Stomach (tissue), 4 donors: ENCODE results near the gene RAET1G.
"Not testable (repeated sequence)": the region's sequence is repeated elsewhere in the genome, so short reads cannot be mapped to it uniquely, and the experiment has no call there.

Source experiments
- CTCF ChIP-seq, 7 experiments: fragments of 450-650 bp in 4 of 7; fragments of 200-600 bp in 3 of 7; sonication (generic) in 3 of 7; IDR thresholded peaks; one replicate each; pipeline ENCODE4 v1.5.1; 2016 to 2019; ENCODE audit warnings: antibody characterized with exemption in 7 of 7, control low read depth in 2 of 7, mild to moderate bottlenecking in 1 of 7
- POLR2A ChIP-seq, 4 donors: fragments of 450-650 bp; IDR thresholded peaks; one replicate each; pipeline ENCODE4 v1.6.1; 2016; ENCODE audit warnings: antibody characterized with exemption in 4 of 4, control low read depth in 2 of 4, mild to moderate bottlenecking in 1 of 4, moderate library complexity in 1 of 4
- POLR2AphosphoS5 ChIP-seq, 3 donors: sonication (generic); formaldehyde crosslinking; IDR thresholded peaks; one replicate each; pipeline ENCODE4 v1.6.1; 2016; ENCODE audit warnings: antibody characterized with exemption in 3 of 3

GRCh38 chr6:149959806-149960205 is 36.9 kb upstream of the RAET1G start:
- not testable (repeated sequence) for TF ChIP-seq CTCF, POLR2A, POLR2AphosphoS5 (IDR thresholded peaks at IDR 0.05)
